GM20000 (cell line): ENCODE data around the gene MAU2.

Source experiments
- DNase-seq: peaks from one replicate; pipeline ENCODE4 v3.0.0; 2012; ENCODE audit warnings: low spot score
- CTCF ChIP-seq: IDR thresholded peaks from 2 replicates; pipeline ENCODE4 v1.5.1; 2012; ENCODE audit warnings: mild to moderate bottlenecking, control low read depth; ENCODE audit errors: extremely low read depth, missing control alignments

Gene MAU2

DNA sequence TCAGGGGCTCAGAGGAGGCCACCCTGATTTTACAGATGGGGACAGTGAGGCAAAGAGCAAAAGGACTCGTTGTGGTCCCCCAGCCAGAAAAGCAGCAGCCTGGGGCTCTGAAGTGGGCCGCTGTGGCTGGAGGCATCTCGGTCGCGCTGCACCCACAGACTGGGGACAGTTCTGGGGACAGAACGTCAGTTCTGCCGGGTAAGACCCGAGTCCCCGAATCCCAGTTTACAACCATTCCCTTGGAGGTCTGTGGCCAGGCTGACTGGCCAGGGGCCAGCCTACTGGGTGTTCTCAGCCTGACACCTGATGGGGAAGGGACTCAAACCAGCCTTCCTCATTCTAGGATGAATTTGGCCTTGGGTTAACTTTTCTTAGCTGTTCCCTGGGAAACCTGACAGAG is 14.4 kb upstream of the MAU2 start:
- TF ChIP-seq CTCF: no peak
- no peak for DNase-seq

DNA sequence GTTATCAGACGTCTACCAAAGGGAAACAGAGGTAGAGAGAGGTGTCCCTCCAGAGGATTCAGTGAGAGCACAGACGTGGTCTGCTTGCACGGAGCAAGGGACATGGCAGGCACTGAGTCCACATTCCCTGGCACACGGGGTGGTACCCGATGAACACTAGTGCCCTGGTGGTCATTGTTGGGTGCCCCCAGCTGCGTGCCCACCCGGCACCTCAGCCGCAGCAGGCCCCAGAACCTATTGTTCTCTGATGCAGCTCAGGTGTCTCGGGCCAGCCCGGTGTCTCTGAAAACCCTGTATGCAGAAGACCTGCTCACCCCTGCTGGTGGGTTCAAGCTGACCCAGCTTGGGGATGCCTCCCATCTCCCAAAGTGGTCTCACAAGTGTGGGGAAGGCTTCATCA is 12.3 kb upstream of the MAU2 start:
- TF ChIP-seq CTCF: no peak
- DNase-seq: no peak

DNA sequence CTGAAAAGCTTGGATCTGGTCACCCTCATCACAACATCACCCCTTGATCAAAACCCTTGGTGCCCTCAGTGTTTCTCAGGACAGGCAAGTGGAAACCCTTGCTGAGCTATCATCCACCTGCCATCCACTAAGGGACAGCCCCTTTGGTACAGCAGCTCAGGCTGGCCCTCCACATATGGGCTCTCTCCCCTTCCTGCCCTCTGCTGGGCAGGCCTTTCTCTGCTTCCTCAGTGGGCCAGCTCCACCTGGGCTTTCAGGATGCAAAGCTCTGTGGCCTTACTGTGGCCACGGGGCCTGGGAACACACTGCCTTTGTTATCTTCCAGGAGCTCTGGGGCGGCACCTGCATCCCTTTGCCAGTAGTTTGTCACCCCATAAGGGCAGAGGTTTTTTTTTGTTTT is 5.2 kb upstream of the MAU2 start:
- TF ChIP-seq CTCF: no peak

GRCh38 chr19:19316082-19316481 is 4.5 kb upstream of the MAU2 start:
- TF ChIP-seq CTCF: no peak
- DNase-seq: no peak

More for the DNA sequence above, 5.2 kb upstream of the MAU2 start:
- no peak for DNase-seq

- TF ChIP-seq CTCF: no peak
- DNase-seq: no peak
Observed at GRCh38 chr19:19319732-19320360, 783 bp upstream of the MAU2 start.

DNA sequence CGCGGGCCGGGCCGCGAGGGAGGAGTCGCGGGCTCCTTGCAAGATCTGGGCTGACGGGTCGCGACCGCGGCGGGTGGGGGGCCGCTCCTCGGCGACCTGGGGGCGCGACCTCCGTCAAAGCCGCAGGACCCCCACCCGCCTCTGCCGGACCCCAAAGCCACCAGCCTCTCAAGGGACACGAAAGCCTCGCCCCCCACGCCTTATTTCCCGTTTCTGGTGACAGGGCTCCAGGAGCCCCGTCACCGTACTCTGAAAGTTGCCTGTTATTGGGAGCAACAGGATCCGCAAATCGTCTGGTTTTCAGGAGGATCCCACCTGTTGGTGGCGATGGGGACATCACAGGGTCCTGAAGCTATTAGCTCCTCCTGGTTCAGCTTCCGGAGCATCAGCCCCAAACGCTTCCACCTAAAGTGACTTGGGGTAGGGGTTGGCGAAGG is 530 bp downstream of the MAU2 start:
- DNase-seq: no peak
- no peak for TF ChIP-seq CTCF

DNA sequence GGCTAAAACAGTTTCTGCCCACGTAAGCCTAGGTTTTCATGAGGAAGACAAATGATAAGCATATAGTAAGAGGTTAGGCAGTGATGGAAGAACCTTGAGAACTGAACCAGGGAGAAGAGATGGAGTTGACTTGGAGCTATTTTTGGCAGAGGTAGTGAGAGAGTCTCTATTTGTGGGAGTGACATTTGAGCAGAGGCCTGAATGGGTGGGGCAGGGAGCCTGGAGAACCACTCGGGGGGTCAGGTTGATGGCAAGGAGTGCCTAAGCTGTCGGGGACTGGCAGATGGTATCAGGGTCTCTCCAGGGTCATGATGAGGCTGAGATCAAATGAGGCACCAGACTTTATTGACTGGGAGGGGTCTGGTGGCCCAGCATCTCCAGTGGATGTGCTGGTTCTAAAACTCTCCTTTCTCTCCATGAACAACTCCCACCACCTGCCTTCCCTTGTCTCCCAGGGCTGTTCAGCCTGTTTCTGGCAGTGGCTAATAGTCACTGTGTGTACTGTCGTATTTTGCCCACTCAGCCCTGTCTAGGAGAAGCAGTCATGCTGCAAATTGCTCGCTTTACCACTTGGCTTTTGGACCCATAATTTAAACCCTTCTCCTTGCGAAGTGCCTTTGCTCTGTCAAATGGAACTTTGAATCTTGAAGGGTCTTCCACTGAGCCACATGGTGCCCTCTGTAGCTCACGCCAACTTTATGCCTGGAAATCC is 3.6 kb downstream of the MAU2 start:
- DNase-seq: no peak
- no peak for TF ChIP-seq CTCF
